ENCODE measurements around the gene KRT28. TPM values are rescaled to one million over a fixed set of nuclear protein-coding genes. Genes with fewer than 3 reads are reported as not detected.
"Not testable (repeated sequence)": the region's sequence is repeated elsewhere in the genome, so short reads cannot be mapped to it uniquely, and the experiment has no call there.

The KRT28 gene
- polyA plus RNA-seq, 2 of the 4 experiments (the other 2 are of a cell fraction): not detected

GRCh38 chr17:40817103-40817682, 17.4 kb upstream of the KRT28 start:
- Histone ChIP-seq H3K4me3 (no peak overlapping the region; the same call in 2 of the 3 replicates), H3K4me1 (peaks cover 20% of the 10 kb centered on the region), H3K9me3 (no peaks in the 10 kb centered on the region), H3K27ac (no peak overlapping the region), H3K4me2 (peak overlapping the region; percentile 72)
- CTCF ChIA-PET: interaction anchor here (0.8 to 6.4 kb wide), 8 partner anchors 11 to 850 kb away, joined by 3 to 51 read pairs (median 4); no protein-coding TSS in a partner anchor
- ATAC-seq (no peak), DNase-seq (ENCODE audit: low read depth in 1 of 2, low spot score in 1 of 2) (no peak), FAIRE-seq (no peak)
- POLR2A ChIA-PET: no interaction called here
- 92% methylated on average over 4 of the region's 4 CpGs for WGBS (ENCODE audit: missing lambda C conversion rate)
- TF ChIP-seq ZNF302 (CRISPR knock-in tag; IDR thresholded peaks at IDR 0.05) (no peak), ELK1 (IDR thresholded peaks at IDR 0.05; ENCODE audit: low read depth, low read length) (no peak), HOXB13 (CRISPR knock-in tag; IDR thresholded peaks at IDR 0.05; ENCODE audit: low read depth) (no peak), BCL3 (IDR thresholded peaks at IDR 0.05) (no peak), REST (IDR thresholded peaks at IDR 0.05) (no peak), RARB (CRISPR knock-in tag; IDR thresholded peaks at IDR 0.05) (no peak)

GRCh38 chr17:40816569-40816968, 16.8 kb upstream of the KRT28 start:
- WGBS (ENCODE audit: missing lambda C conversion rate): 95% methylated on average over 3 of the region's 3 CpGs
- FAIRE-seq (no peak), ATAC-seq (no peak), DNase-seq (ENCODE audit: low read depth in 1 of 2, low spot score in 1 of 2) (no peak)
- H3K4me2 ChIP-seq: no peak overlapping the region
- peaks cover 20% of the 10 kb centered on the region for H3K4me1 ChIP-seq
- CTCF ChIA-PET: interaction anchor here (0.6 to 6.4 kb wide), 12 partner anchors 10 to 851 kb away, joined by 4 to 51 read pairs (median 6); no protein-coding TSS in a partner anchor
- no peak overlapping the region for H3K4me3 ChIP-seq
- TF ChIP-seq HOXB5 (CRISPR knock-in tag; IDR thresholded peaks at IDR 0.05) (no peak), KDM5A (IDR thresholded peaks at IDR 0.05) (no peak), CHD2 (IDR thresholded peaks at IDR 0.05; ENCODE audit: low read length, partially characterized antibody) (no peak), TFCP2L1 (CRISPR knock-in tag; IDR thresholded peaks at IDR 0.05) (no peak), EHF (CRISPR knock-in tag; IDR thresholded peaks at IDR 0.05) (no peak), CEBPB (IDR thresholded peaks at IDR 0.05) (no peak), ZNF302 (CRISPR knock-in tag; IDR thresholded peaks at IDR 0.05) (no peak), CBX2 (IDR thresholded peaks at IDR 0.05; ENCODE audit: borderline replicate concordance, low read depth) (no peak)
- POLR2A ChIA-PET: no interaction called here
- H3K9me3 ChIP-seq: no peaks in the 10 kb centered on the region
- no peak overlapping the region for H3K27ac ChIP-seq

- Histone ChIP-seq H3K4me1 (peaks cover 27% of the 10 kb centered on the region), H3K4me2 (no peak overlapping the region), H3K9me3 (no peaks in the 10 kb centered on the region), H3K27ac (no peak overlapping the region), H3K4me3 (no peak overlapping the region)
- ChIA-PET POLR2A (no interaction called here), CTCF (interaction anchor here (1.2 to 6.4 kb wide), 8 partner anchors 10 to 852 kb away, joined by 4 to 51 read pairs (median 6); no protein-coding TSS in a partner anchor)
- 95% methylated on average over 1 of the region's 1 CpG for WGBS (ENCODE audit: missing lambda C conversion rate)
- FAIRE-seq: no peak
- TF ChIP-seq ESRRA (IDR thresholded peaks at IDR 0.05; ENCODE audit: borderline replicate concordance, low read length): no peak
- no peak for TF ChIP-seq MYC (IDR thresholded peaks at IDR 0.05; ENCODE audit: borderline replicate concordance, low read length)
- TF ChIP-seq SREBF2 (IDR thresholded peaks at IDR 0.05): no peak
- TF ChIP-seq JUNB (IDR thresholded peaks at IDR 0.05): no peak
- TF ChIP-seq ATOH8 (CRISPR knock-in tag; IDR thresholded peaks at IDR 0.05; ENCODE audit: low read depth): no peak
- no peak for TF ChIP-seq E2F6 (IDR thresholded peaks at IDR 0.05; ENCODE audit: borderline replicate concordance, low read depth)
- ATAC-seq: no peak
- DNase-seq (ENCODE audit: low read depth in 1 of 2, low spot score in 1 of 2): no peak
Observed at GRCh38 chr17:40815381-40815780, 15.6 kb upstream of the KRT28 start.

GRCh38 chr17:40814657-40815056, 14.9 kb upstream of the KRT28 start:
- FAIRE-seq; H3K4me2 ChIP-seq; POLR2A ChIA-PET; DNase-seq (ENCODE audit: low read depth in 1 of 2, low spot score in 1 of 2); H3K4me3 ChIP-seq; H3K27ac ChIP-seq; ATAC-seq; H3K9me3 ChIP-seq: not testable (repeated sequence)
- peaks cover 27% of the 10 kb centered on the region for H3K4me1 ChIP-seq
- 60% methylated on average over 3 of the region's 3 CpGs for WGBS (ENCODE audit: missing lambda C conversion rate)
- CTCF ChIA-PET: interaction anchor here (1.5 to 6.4 kb wide), 4 partner anchors 42 to 853 kb away, joined by 5 to 51 read pairs (median 6); no protein-coding TSS in a partner anchor
